ENCODE measurements around the gene PLA2G2A.
"Not testable (repeated sequence)": the region's sequence is repeated elsewhere in the genome, so short reads cannot be mapped to it uniquely, and the experiment has no call there.

The PLA2G2A gene

GRCh38 chr1:19988267-19989006 lies 9.0 kb upstream of the PLA2G2A start:
- H3K27ac ChIP-seq (ENCODE audit: low read length): no peak overlapping the region
- H3K4me1 ChIP-seq (ENCODE audit: control insufficient read depth, insufficient read depth, low read length): no peaks in the 10 kb centered on the region
- no peak overlapping the region for H3K4me3 ChIP-seq (ENCODE audit: low read length in 2 of 2)
- H3K27me3 ChIP-seq (ENCODE audit: control insufficient read depth in 1 of 2, insufficient read depth in 2 of 2, low read length in 2 of 2): no peaks in the 10 kb centered on the region
- no peak overlapping the region for H3K9ac ChIP-seq (ENCODE audit: low read length in 2 of 2)
- H3K36me3 ChIP-seq (ENCODE audit: control insufficient read depth in 2 of 2, insufficient read depth in 2 of 2, low read length in 2 of 2): no peaks in the 10 kb centered on the region
- no peaks in the 10 kb centered on the region for H3K9me3 ChIP-seq (ENCODE audit: control insufficient read depth in 2 of 2, low read length in 2 of 2)

DNA sequence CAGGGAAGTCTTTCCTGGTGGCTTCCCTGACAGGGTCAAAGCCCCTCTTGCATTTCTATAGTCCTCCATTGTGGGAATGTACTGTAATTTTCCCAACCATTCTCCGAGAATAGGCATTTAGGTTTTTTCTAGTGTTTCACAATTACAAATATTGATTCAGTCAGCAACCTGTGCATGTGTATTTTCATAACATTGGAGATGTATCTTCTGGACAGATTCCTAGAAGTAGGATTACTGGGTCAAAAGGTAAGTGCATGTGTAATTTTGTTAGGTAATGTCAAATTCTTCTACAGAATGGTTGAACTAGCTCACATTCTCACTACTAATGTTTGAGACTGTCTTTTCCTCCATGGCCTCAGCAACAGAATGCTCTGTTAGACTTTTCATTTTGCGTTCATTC lies 8.3 kb upstream of the PLA2G2A start:
- Histone ChIP-seq H3K36me3 (ENCODE audit: control insufficient read depth in 2 of 2, insufficient read depth in 2 of 2, low read length in 2 of 2) (no peaks in the 10 kb centered on the region), H3K27me3 (ENCODE audit: control insufficient read depth in 1 of 2, insufficient read depth in 2 of 2, low read length in 2 of 2) (no peaks in the 10 kb centered on the region), H3K9me3 (ENCODE audit: control insufficient read depth in 2 of 2, low read length in 2 of 2) (no peaks in the 10 kb centered on the region), H3K9ac (ENCODE audit: low read length in 2 of 2) (no peak overlapping the region), H3K4me3 (ENCODE audit: low read length in 2 of 2) (no peak overlapping the region), H3K27ac (ENCODE audit: low read length) (no peak overlapping the region), H3K4me1 (ENCODE audit: control insufficient read depth, insufficient read depth, low read length) (no peaks in the 10 kb centered on the region)

DNA sequence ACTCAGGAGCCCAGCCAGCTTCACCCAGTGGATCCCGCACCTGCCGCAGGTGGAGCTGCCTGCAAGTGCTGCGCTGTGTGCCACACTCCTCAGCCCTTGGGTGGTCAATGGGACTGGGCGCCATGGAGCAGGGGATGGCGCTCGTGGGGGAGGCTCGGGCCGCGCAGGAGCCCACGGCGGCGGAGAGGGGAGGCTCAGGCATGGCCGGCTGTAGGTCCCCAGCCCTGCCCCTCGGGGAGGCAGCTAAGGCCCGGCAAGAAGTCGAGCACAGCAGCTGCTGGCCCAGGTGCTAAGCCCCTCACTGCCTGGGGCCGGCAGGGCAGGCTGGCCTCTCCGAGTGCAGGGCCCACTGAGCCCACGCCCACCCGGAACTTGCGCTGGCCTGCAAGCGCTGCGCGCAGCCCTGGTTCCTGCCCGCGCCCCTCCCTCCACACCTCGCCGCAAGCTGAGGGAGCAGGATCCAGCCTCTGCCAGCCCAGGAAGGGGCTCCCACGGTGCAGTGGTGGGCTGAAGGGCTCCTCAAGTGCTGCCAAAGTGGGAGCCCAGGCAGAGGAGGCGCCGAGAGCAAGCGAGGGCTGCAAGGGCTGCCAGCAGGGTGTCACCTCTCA lies 5.1 kb upstream of the PLA2G2A start:
- not testable (repeated sequence) for H3K9me3 ChIP-seq (ENCODE audit: control insufficient read depth in 2 of 2, low read length in 2 of 2); H3K36me3 ChIP-seq (ENCODE audit: control insufficient read depth in 2 of 2, insufficient read depth in 2 of 2, low read length in 2 of 2); H3K9ac ChIP-seq (ENCODE audit: low read length in 2 of 2); H3K4me3 ChIP-seq (ENCODE audit: low read length in 2 of 2); H3K27me3 ChIP-seq (ENCODE audit: control insufficient read depth in 1 of 2, insufficient read depth in 2 of 2, low read length in 2 of 2); H3K27ac ChIP-seq (ENCODE audit: low read length)
- H3K4me1 ChIP-seq (ENCODE audit: control insufficient read depth, insufficient read depth, low read length): peaks cover 12% of the 10 kb centered on the region

- Histone ChIP-seq H3K4me3 (ENCODE audit: low read length in 2 of 2) (no peak overlapping the region), H3K9ac (ENCODE audit: low read length in 2 of 2) (no peak overlapping the region), H3K27me3 (ENCODE audit: control insufficient read depth in 1 of 2, insufficient read depth in 2 of 2, low read length in 2 of 2) (peaks cover 0 to 3% of the 10 kb centered on the region in 2 donors), H3K27ac (ENCODE audit: low read length) (no peak overlapping the region), H3K4me1 (ENCODE audit: control insufficient read depth, insufficient read depth, low read length) (peaks cover 14% of the 10 kb centered on the region), H3K9me3 (ENCODE audit: control insufficient read depth in 2 of 2, low read length in 2 of 2) (no peaks in the 10 kb centered on the region), H3K36me3 (ENCODE audit: control insufficient read depth in 2 of 2, insufficient read depth in 2 of 2, low read length in 2 of 2) (no peaks in the 10 kb centered on the region)
Observed at GRCh38 chr1:19981507-19982312, 2.3 kb upstream of the PLA2G2A start.

DNA sequence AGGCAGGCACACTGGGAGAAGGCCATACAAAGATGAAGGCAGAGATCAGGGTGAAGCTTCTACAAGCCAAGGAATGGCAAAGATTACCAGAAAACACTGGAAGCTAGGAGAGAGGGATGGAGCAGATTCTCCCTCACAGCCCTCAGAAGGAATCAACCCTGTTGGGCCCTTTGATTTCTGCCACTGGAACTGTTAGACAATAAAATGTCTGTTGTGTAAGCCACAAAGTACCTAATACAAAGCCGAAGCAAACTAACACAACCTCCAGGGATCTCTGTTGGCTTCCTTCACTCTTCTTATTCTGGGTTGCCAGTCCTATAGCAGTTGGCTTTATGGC lies 1.7 kb upstream of the PLA2G2A start:
- Histone ChIP-seq H3K9me3 (ENCODE audit: control insufficient read depth in 2 of 2, low read length in 2 of 2) (no peaks in the 10 kb centered on the region), H3K27me3 (ENCODE audit: control insufficient read depth in 1 of 2, insufficient read depth in 2 of 2, low read length in 2 of 2) (peaks cover 0 to 4% of the 10 kb centered on the region in 2 donors), H3K9ac (ENCODE audit: low read length in 2 of 2) (no peak overlapping the region), H3K27ac (ENCODE audit: low read length) (no peak overlapping the region), H3K36me3 (ENCODE audit: control insufficient read depth in 2 of 2, insufficient read depth in 2 of 2, low read length in 2 of 2) (no peaks in the 10 kb centered on the region), H3K4me1 (ENCODE audit: control insufficient read depth, insufficient read depth, low read length) (peaks cover 14% of the 10 kb centered on the region), H3K4me3 (ENCODE audit: low read length in 2 of 2) (no peak overlapping the region)

- H3K27ac ChIP-seq (ENCODE audit: low read length): no peak overlapping the region
- no peak overlapping the region for H3K9ac ChIP-seq (ENCODE audit: low read length in 2 of 2)
- H3K4me3 ChIP-seq (ENCODE audit: low read length in 2 of 2): no peak overlapping the region
Observed at GRCh38 chr1:19980314-19980713, 896 bp upstream of the PLA2G2A start.

DNA sequence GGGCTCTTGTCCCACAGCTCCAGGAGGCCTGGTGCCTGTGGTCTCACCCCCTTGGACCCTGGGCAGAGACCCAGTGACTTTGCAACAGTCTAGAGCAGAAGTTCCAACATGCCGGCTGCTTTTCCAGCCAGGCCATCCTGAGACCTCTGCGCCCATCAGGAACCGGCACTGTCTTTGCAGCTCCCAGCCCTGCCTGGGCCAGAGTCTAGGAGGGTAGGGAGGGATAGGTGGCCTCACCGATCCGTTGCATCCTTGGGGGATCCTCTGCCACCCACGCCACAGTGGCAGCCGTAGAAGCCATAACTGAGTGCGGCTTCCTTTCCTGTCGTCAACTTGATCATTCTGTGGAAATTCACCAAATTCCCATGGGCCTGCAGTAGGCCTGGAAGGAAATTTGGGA lies 1.3 kb downstream of the PLA2G2A start:
- Histone ChIP-seq H3K9ac (ENCODE audit: low read length in 2 of 2) (no peak overlapping the region), H3K36me3 (ENCODE audit: control insufficient read depth in 2 of 2, insufficient read depth in 2 of 2, low read length in 2 of 2) (no peaks in the 10 kb centered on the region), H3K4me3 (ENCODE audit: low read length in 2 of 2) (no peak overlapping the region), H3K27ac (ENCODE audit: low read length) (no peak overlapping the region), H3K27me3 (ENCODE audit: control insufficient read depth in 1 of 2, insufficient read depth in 2 of 2, low read length in 2 of 2) (peaks cover 0 to 4% of the 10 kb centered on the region in 2 donors), H3K9me3 (ENCODE audit: control insufficient read depth in 2 of 2, low read length in 2 of 2) (no peaks in the 10 kb centered on the region), H3K4me1 (ENCODE audit: control insufficient read depth, insufficient read depth, low read length) (peaks cover 14% of the 10 kb centered on the region)

More at GRCh38 chr1:19980314-19980713, 896 bp upstream of the PLA2G2A start:
- Histone ChIP-seq H3K27me3 (ENCODE audit: control insufficient read depth in 1 of 2, insufficient read depth in 2 of 2, low read length in 2 of 2) (peaks cover 0 to 4% of the 10 kb centered on the region in 2 donors), H3K4me1 (ENCODE audit: control insufficient read depth, insufficient read depth, low read length) (peaks cover 14% of the 10 kb centered on the region), H3K36me3 (ENCODE audit: control insufficient read depth in 2 of 2, insufficient read depth in 2 of 2, low read length in 2 of 2) (no peaks in the 10 kb centered on the region), H3K9me3 (ENCODE audit: control insufficient read depth in 2 of 2, low read length in 2 of 2) (no peaks in the 10 kb centered on the region)

- H3K27ac ChIP-seq (ENCODE audit: low read length): no peak overlapping the region
- H3K9ac ChIP-seq (ENCODE audit: low read length in 2 of 2): no peak overlapping the region
- H3K4me3 ChIP-seq (ENCODE audit: low read length in 2 of 2): no peak overlapping the region
- H3K4me1 ChIP-seq (ENCODE audit: control insufficient read depth, insufficient read depth, low read length): peaks cover 14% of the 10 kb centered on the region
- no peaks in the 10 kb centered on the region for H3K36me3 ChIP-seq (ENCODE audit: control insufficient read depth in 2 of 2, insufficient read depth in 2 of 2, low read length in 2 of 2)
- peaks cover 0 to 4% of the 10 kb centered on the region in 2 donors for H3K27me3 ChIP-seq (ENCODE audit: control insufficient read depth in 1 of 2, insufficient read depth in 2 of 2, low read length in 2 of 2)
- no peaks in the 10 kb centered on the region for H3K9me3 ChIP-seq (ENCODE audit: control insufficient read depth in 2 of 2, low read length in 2 of 2)
Observed at GRCh38 chr1:19976317-19977003, 3.0 kb downstream of the PLA2G2A start.

DNA sequence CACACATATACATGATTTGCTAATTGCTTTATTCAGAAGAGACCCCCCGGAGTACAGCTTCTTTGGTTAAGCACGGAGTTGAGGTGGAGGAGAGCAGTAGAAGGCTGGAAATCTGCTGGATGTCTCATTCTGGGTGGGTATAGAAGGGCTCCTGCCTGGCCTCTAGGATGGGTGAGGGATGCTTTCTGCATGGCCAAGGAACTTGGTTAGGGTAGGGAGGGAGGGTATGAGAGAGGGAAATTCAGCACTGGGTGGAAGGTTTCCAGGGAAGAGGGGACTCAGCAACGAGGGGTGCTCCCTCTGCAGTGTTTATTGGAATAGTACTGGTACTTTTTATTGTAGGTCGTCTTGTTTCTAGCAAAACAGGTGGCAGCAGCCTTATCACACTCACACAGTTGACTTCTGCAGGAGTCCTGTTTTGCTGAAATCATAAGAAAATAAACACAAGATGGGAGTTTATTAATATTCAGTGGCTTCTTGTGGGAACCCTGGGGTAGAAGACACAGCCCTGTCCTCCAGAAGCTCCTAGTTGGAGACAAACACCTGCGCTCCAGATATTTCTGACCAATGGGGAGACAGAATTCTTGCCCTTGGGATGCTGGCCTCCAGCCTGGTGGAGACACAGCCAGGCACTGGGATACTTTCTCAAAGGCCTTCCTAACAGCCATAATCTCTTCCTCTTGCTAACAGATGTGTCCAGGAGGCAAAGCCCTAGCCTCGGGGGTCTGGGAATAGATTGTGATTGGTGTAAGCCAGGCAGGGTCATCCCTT lies 3.8 kb downstream of the PLA2G2A start:
- H3K27ac ChIP-seq (ENCODE audit: low read length): no peak overlapping the region
- no peaks in the 10 kb centered on the region for H3K9me3 ChIP-seq (ENCODE audit: control insufficient read depth in 2 of 2, low read length in 2 of 2)
- H3K9ac ChIP-seq (ENCODE audit: low read length in 2 of 2): no peak overlapping the region
- peaks cover 12% of the 10 kb centered on the region for H3K4me1 ChIP-seq (ENCODE audit: control insufficient read depth, insufficient read depth, low read length)
- no peak overlapping the region for H3K4me3 ChIP-seq (ENCODE audit: low read length in 2 of 2)
- no peaks in the 10 kb centered on the region for H3K36me3 ChIP-seq (ENCODE audit: control insufficient read depth in 2 of 2, insufficient read depth in 2 of 2, low read length in 2 of 2)
- H3K27me3 ChIP-seq (ENCODE audit: control insufficient read depth in 1 of 2, insufficient read depth in 2 of 2, low read length in 2 of 2): peaks cover 0 to 4% of the 10 kb centered on the region in 2 donors

- Histone ChIP-seq H3K4me1 (ENCODE audit: control insufficient read depth, insufficient read depth, low read length) (peaks cover 6% of the 10 kb centered on the region), H3K9ac (ENCODE audit: low read length in 2 of 2) (no peak overlapping the region), H3K27ac (ENCODE audit: low read length) (no peak overlapping the region), H3K36me3 (ENCODE audit: control insufficient read depth in 2 of 2, insufficient read depth in 2 of 2, low read length in 2 of 2) (no peaks in the 10 kb centered on the region), H3K9me3 (ENCODE audit: control insufficient read depth in 2 of 2, low read length in 2 of 2) (no peaks in the 10 kb centered on the region), H3K27me3 (ENCODE audit: control insufficient read depth in 1 of 2, insufficient read depth in 2 of 2, low read length in 2 of 2) (peaks cover 0 to 4% of the 10 kb centered on the region in 2 donors), H3K4me3 (ENCODE audit: low read length in 2 of 2) (no peak overlapping the region)
Observed at GRCh38 chr1:19974822-19975416, 4.5 kb downstream of the PLA2G2A start.
